OCI-LY7 (cell line): Measurements from ENCODE around the gene OGG1. TPM values are rescaled to one million over a fixed set of nuclear protein-coding genes. Genes with fewer than 3 reads are reported as not detected.

Experiments
- BruUV-seq: library from RNA; stranded (reverse); fragments of 400-500 nt; replicated peaks from 2 replicates; lab custom pipeline; 2021; lab: Mats Ljungman, UMichigan
- CTCF ChIA-PET: fragments of 300-600 bp; sonication (Branson Sonifier 250); formaldehyde crosslinking; loops from one replicate; lab custom pipeline; 2022; ENCODE audit warnings: antibody characterized with exemption; ENCODE audit not compliant: unreplicated experiment; lab: Charles Lee
- POLR2A ChIA-PET: fragments of 300-600 bp; sonication (Branson Sonifier 250); formaldehyde crosslinking; loops from one replicate; lab custom pipeline; 2022; ENCODE audit warnings: antibody characterized with exemption; lab: Charles Lee
- DNase-seq: peaks from one replicate; pipeline ENCODE4 v3.0.0-alpha.2; 2015; ENCODE audit warnings: low spot score
- H2AFZ ChIP-seq: fragments of 200-600 bp; sonication (generic), shearing (Covaris generic); 2 replicates; pipeline ENCODE4 v1.6.1; 2014; ENCODE audit warnings: mild to moderate bottlenecking, antibody characterized with exemption, low read length, moderate library complexity
- H3K27ac ChIP-seq: fragments of 200-600 bp; sonication (generic); 2 replicates; pipeline ENCODE4 v1.5.1; 2014; ENCODE audit warnings: mixed run types, low read depth, mild to moderate bottlenecking, moderate library complexity, low read length, inconsistent platforms; ENCODE audit not compliant: poor library complexity, severe bottlenecking
- H3K36me3 ChIP-seq: fragments of 200-600 bp; sonication (generic); 2 replicates; pipeline ENCODE4 v1.6.1; 2014; ENCODE audit warnings: mild to moderate bottlenecking, antibody characterized with exemption, low read length, moderate library complexity, mixed read lengths; ENCODE audit not compliant: insufficient read depth
- H3K4me1 ChIP-seq: fragments of 200-600 bp; sonication (generic); 2 replicates; pipeline ENCODE4 v1.5.1; 2014; ENCODE audit warnings: mild to moderate bottlenecking, low read length; ENCODE audit not compliant: insufficient read depth, poor library complexity, severe bottlenecking
- H3K4me2 ChIP-seq: fragments of 200-600 bp; sonication (generic); 2 replicates; pipeline ENCODE4 v1.6.1; 2014; ENCODE audit warnings: mild to moderate bottlenecking, low read length
- H3K4me3 ChIP-seq: fragments of 200-600 bp; sonication (generic); 2 replicates; pipeline ENCODE4 v1.5.1; 2014; ENCODE audit warnings: mild to moderate bottlenecking, low read depth, low read length; ENCODE audit not compliant: poor library complexity, severe bottlenecking
- H3K79me2 ChIP-seq: fragments of 200-600 bp; sonication (generic); 2 replicates; pipeline ENCODE4 v1.6.1; 2016; ENCODE audit warnings: low read depth, mild to moderate bottlenecking, low read length, moderate library complexity, mixed read lengths; ENCODE audit not compliant: insufficient read depth
- H3K9me2 ChIP-seq: fragments of 200-600 bp; sonication (generic); 2 replicates; pipeline ENCODE4 v1.6.1; 2016; ENCODE audit warnings: mild to moderate bottlenecking, low read length, mixed read lengths; ENCODE audit not compliant: insufficient read depth
- H3K9me3 ChIP-seq: fragments of 200-600 bp; sonication (generic); 2 replicates; pipeline ENCODE4 v1.6.1; 2014; ENCODE audit warnings: mild to moderate bottlenecking, mixed run types, low read length, mixed read lengths
- H4K20me1 ChIP-seq: fragments of 200-600 bp; sonication (generic); 2 replicates; pipeline ENCODE4 v1.6.1; 2014; ENCODE audit warnings: mild to moderate bottlenecking, antibody characterized with exemption, low read length, moderate library complexity, mixed read lengths; ENCODE audit not compliant: insufficient read depth
- CTCF ChIP-seq: fragments of 200-600 bp; sonication (generic); conservative IDR thresholded peaks from 2 replicates; pipeline ENCODE4 v1.5.1; 2014; ENCODE audit warnings: mild to moderate bottlenecking, antibody characterized with exemption, low read length, moderate library complexity, mixed read lengths
- EZH2phosphoT487 ChIP-seq: fragments of 200-600 bp; sonication (generic); IDR thresholded peaks from 2 replicates; pipeline ENCODE4 v1.6.1; 2018; ENCODE audit warnings: low read depth, borderline replicate concordance, mild to moderate bottlenecking, mixed run types, antibody characterized with exemption, low read length, moderate library complexity, mixed read lengths
- intact Hi-C: fragments of 100-400 bp; cut with micrococcal nuclease; formaldehyde crosslinking; loops from one replicate; pipeline ENCODE4 v1.10.0; 2022; ENCODE audit not compliant: unreplicated experiment
- total RNA-seq, 2 experiments: library from RNA; depleted of rRNA in 1 of 2; stranded (reverse); fragments of >200 nt in 1 of 2; shearing (Covaris generic) in 1 of 2; gene quantifications; 2 replicates each; pipeline ENCODE4 v1.2.3, GENCODE V29; 2014 to 2022

Gene OGG1
- total RNA-seq, 2 experiments from 2014 or later: 119 to 121 TPM

GRCh38 chr3:9732080-9732739 lies 17.5 kb upstream of the OGG1 start:
- ChIA-PET CTCF (interaction anchor here (1.2 kb wide), 1 partner anchor 13 kb away, joined by 4 read pairs; no protein-coding TSS in a partner anchor), POLR2A (interaction anchor here (0.5 to 2.4 kb wide), 9 partner anchors 10 to 25 kb away, joined by 4 to 16 read pairs (median 5); partner anchors contain the start of gene OGG1)
- Histone ChIP-seq H4K20me1 (peaks cover 17% of the 10 kb centered on the region; the same call in 1 of the 2 replicates), H3K9me2 (no peaks in the 10 kb centered on the region), H3K4me3 (peak overlapping the region; percentile 96), H3K36me3 (peaks cover 40% of the 10 kb centered on the region), H3K9me3 (no peaks in the 10 kb centered on the region), H3K79me2 (peaks cover 23% of the 10 kb centered on the region), H2AFZ (peak overlapping the region; percentile 39; the same call in 1 of the 2 replicates), H3K4me1 (peaks cover 22% of the 10 kb centered on the region), H3K27ac (peak overlapping the region; percentile 60), H3K4me2 (peak overlapping the region; percentile 88)
- BruUV-seq: no TSS peak
- peak; percentile 19 for DNase-seq
- TF ChIP-seq EZH2phosphoT487: no peak
- no peak for TF ChIP-seq CTCF
- intact Hi-C loops: loop anchor here (5.0 kb wide), 1 partner anchor 335 kb away; the partner anchor contains the start of gene SETD5

GRCh38 chr3:9732740-9733115 lies 17.0 kb upstream of the OGG1 start:
- BruUV-seq: no TSS peak
- H3K79me2 ChIP-seq: peaks cover 23% of the 10 kb centered on the region

More at GRCh38 chr3:9732740-9733115, 17.0 kb upstream of the OGG1 start:
- Histone ChIP-seq H3K9me2 (no peaks in the 10 kb centered on the region), H4K20me1 (peaks cover 17% of the 10 kb centered on the region; the same call in 1 of the 2 replicates), H2AFZ (no peak overlapping the region), H3K9me3 (no peaks in the 10 kb centered on the region), H3K27ac (no peak overlapping the region), H3K4me3 (peak overlapping the region; percentile 96), H3K4me2 (peak overlapping the region; percentile 88), H3K4me1 (peaks cover 18% of the 10 kb centered on the region), H3K36me3 (peaks cover 46% of the 10 kb centered on the region)
- intact Hi-C loops: loop anchor here (5.0 kb wide), 1 partner anchor 335 kb away; the partner anchor contains the start of gene SETD5
- CTCF ChIA-PET: interaction anchor here (0.6 to 1.2 kb wide), 3 partner anchors 12 to 337 kb away, joined by 3 to 4 read pairs (median 3); no protein-coding TSS in a partner anchor
- TF ChIP-seq CTCF: no peak
- TF ChIP-seq EZH2phosphoT487: no peak
- POLR2A ChIA-PET: interaction anchor here (0.8 to 1.6 kb wide), 6 partner anchors 9 to 58 kb away, joined by 3 to 6 read pairs (median 5); partner anchors contain the start of gene OGG1
- DNase-seq: no peak
